C4-2B (cell line): ENCODE data around the gene WDTC1.

Experiments used
- CTCF ChIP-seq: fragments of 450-650 bp; conservative IDR thresholded peaks from 2 replicates; pipeline ENCODE4 v1.5.1; 2017; ENCODE audit warnings: mild to moderate bottlenecking
- ZFX ChIP-seq: fragments of 450-650 bp; IDR thresholded peaks from 2 replicates; pipeline ENCODE4 v1.6.1; 2017

- no peak for TF ChIP-seq CTCF
- TF ChIP-seq ZFX: no peak
These were observed 101.3 kb downstream of the WDTC1 start for GRCh38 chr1:27335506-27336422.
